ENCODE measurements around the gene SLC4A1AP. TPM values are rescaled to one million over a fixed set of nuclear protein-coding genes. Genes with fewer than 3 reads are reported as not detected.

SLC4A1AP gene
- total and polyA plus RNA-seq, 10 of the 15 experiments (the other 5 are each of a cell fraction or from before 2014, with no cell fraction given) = 6.5 to 30.1 (median 21.5) TPM

DNA sequence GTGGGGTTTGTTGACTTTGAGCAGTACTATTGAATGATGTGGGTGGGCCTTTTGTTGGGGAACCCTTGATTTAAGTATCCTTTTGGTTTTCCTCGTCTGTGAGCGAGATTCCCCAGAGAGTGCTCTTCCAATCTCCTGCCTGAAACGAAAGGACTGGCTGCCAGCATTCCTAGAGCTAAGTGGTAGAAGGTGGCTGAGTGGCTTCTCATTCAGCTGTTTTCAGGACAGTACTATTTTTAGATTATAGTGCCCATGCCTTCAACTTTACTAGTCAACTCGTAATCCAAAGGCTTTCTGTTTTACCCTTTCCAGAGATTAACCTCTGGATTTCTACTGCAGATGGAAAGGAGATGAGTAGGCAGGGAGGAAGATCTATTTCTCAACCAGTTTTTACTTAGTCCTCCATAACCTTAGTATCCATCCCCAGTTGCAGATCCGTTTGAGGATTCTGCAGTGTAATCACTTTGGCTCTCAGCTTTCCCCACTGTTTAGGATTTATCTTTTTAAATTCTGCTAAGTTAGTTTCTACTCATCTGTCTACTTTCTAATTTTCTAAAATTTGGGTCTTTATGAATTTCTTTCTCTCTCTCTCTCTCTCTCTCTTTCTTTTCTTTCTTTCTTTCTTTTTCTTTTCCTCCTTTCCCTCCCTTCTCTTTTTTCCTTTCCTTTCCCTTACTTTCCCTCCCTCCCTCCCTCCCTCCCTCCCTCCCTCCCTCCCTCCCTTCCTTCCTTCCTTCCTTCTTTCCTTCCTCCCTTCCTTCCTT, 9.2 kb downstream of the SLC4A1AP start (continued):
- TF ChIP-seq E4F1 (IDR thresholded peaks at IDR 0.05; ENCODE audit: borderline replicate concordance, partially characterized antibody) (no peak), ZNF207 (IDR thresholded peaks at IDR 0.05; ENCODE audit: borderline replicate concordance) (no peak)

DNA sequence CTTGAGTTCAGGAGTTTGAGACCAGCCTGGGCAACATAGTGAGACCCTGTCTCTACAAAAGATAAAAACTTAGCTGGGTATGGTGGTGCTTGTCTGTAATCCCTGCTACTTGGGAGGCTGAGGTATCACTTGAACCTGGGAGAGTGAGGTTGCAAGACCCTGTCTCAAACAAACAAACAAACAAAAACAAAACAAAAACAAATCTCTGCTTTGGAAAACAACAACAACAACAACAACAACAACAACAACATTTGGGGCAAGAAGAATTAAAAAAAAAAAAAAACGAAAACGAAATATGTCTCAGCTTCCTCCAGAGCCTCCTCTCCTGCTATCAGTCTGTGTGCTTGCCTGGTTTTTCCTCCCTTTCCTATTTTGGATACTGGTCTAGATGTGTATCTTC, 16.9 kb downstream of the SLC4A1AP start:
- no peak overlapping the region for H3K9ac ChIP-seq (ENCODE audit: control insufficient read depth, insufficient read depth, low read length)
- H3K4me1 ChIP-seq (ENCODE audit: control insufficient read depth, insufficient read depth, low read length) = no peaks in the 10 kb centered on the region
- H2AFZ ChIP-seq (ENCODE audit: control insufficient read depth, low read depth, low read length) = no peak overlapping the region
- POLR2A ChIA-PET = no interaction called here
- no peak overlapping the region for H3K4me2 ChIP-seq (ENCODE audit: control insufficient read depth, insufficient read depth)
- H3K79me2 ChIP-seq (ENCODE audit: control insufficient read depth, insufficient read depth, low read length) = no peaks in the 10 kb centered on the region
- intact Hi-C loops (cut with micrococcal nuclease; ENCODE audit: unreplicated experiment) (loop anchor here (10.0 kb wide), 1 partner anchor 276 kb away; the partner anchor contains the start of gene PPM1G), in situ Hi-C loops (cut with MboI) (no loop called here)
- no peaks in the 10 kb centered on the region for H4K20me1 ChIP-seq (ENCODE audit: control insufficient read depth, insufficient read depth)
- H3K4me3 ChIP-seq = no peak overlapping the region
- no peaks in the 10 kb centered on the region for H3K9me3 ChIP-seq (replicated peaks; ENCODE audit: control insufficient read depth, insufficient read depth, low read length)
- no peak for DNase-seq (ENCODE audit: low read depth, low spot score)
- WGBS (ENCODE audit: insufficient coverage, insufficient replicate concordance, low lambda C conversion rate, missing lambda C conversion rate) = 96% methylated on average over 2 of the region's 2 CpGs
- no peak overlapping the region for H3K27ac ChIP-seq (ENCODE audit: control insufficient read depth, insufficient read depth)
- peaks cover 3 to 25% of the 10 kb centered on the region in 2 experiments for H3K36me3 ChIP-seq (ENCODE audit: control insufficient read depth in 2 of 2, insufficient read depth in 2 of 2, low read length in 1 of 2)
- H3K27me3 ChIP-seq (replicated peaks in 1 of 2; ENCODE audit: control insufficient read depth in 2 of 2, insufficient read depth in 2 of 2, low read length in 1 of 2) = no peaks in the 10 kb centered on the region
- SMC1A ChIA-PET (ENCODE audit: uncharacterized antibody, unreplicated experiment) = no interaction called here
- ATAC-seq = no peak
- no peak for FAIRE-seq
- no TSS peak for BruUV-seq (replicated peaks)
- CTCF ChIA-PET = interaction anchor here (0.7 to 4.6 kb wide), 5 partner anchors 9 to 53 kb away, joined by 3 to 79 read pairs (median 14); partner anchors contain the start of genes SLC4A1AP and SUPT7L
- TF ChIP-seq MTA2 (IDR thresholded peaks at IDR 0.05; ENCODE audit: low read depth) = no peak
- RAD21 ChIA-PET (ENCODE audit: unreplicated experiment) = interaction anchor here (1.0 to 1.1 kb wide), 2 partner anchors 251 to 378 kb away, joined by 3 read pairs; no protein-coding TSS in a partner anchor
